Neural progenitor cell (in vitro differentiated cells): ENCODE measurements around the gene BCAS3. TPM values are rescaled to one million over a fixed set of nuclear protein-coding genes. Genes with fewer than 3 reads are reported as not detected.

Experiments used
- DNase-seq: peaks from one replicate; pipeline ENCODE4 v3.0.0-alpha.2; 2016; ENCODE audit warnings: low spot score
- H2AFZ ChIP-seq: fragments of 200-600 bp; sonication (generic); replicated peaks from 2 replicates; pipeline ENCODE4 v1.6.1; 2016; ENCODE audit warnings: antibody characterized with exemption
- H3F3A ChIP-seq: fragments of 200-600 bp; sonication (generic); 2 replicates; pipeline ENCODE4 v1.6.1; 2016; ENCODE audit warnings: antibody characterized with exemption, low read depth
- H3K27ac ChIP-seq: fragments of 200-600 bp; sonication (generic); 2 replicates; pipeline ENCODE4 v1.5.1; 2016; ENCODE audit warnings: mild to moderate bottlenecking
- H3K27me3 ChIP-seq: fragments of 200-600 bp; sonication (generic); 2 replicates; pipeline ENCODE4 v1.6.1; 2016; ENCODE audit warnings: mild to moderate bottlenecking, moderate library complexity
- H3K36me3 ChIP-seq: fragments of 200-600 bp; sonication (generic); 2 replicates; pipeline ENCODE4 v1.5.1; 2016
- H3K4me1 ChIP-seq: fragments of 200-600 bp; sonication (generic); 2 replicates; pipeline ENCODE4 v1.6.1; 2016; ENCODE audit warnings: mixed run types
- H3K4me2 ChIP-seq: fragments of 200-600 bp; sonication (generic); 2 replicates; pipeline ENCODE4 v1.6.1; 2016
- H3K4me3 ChIP-seq: fragments of 200-600 bp; sonication (generic); 2 replicates; pipeline ENCODE4 v1.5.1; 2016
- H3K79me2 ChIP-seq: fragments of 200-600 bp; sonication (generic); 2 replicates; pipeline ENCODE4 v1.6.1; 2016; ENCODE audit warnings: low read depth
- H3K9ac ChIP-seq: fragments of 200-600 bp; sonication (generic); 2 replicates; pipeline ENCODE4 v1.6.1; 2016
- H3K9me3 ChIP-seq: fragments of 200-600 bp; sonication (generic); 2 replicates; pipeline ENCODE4 v1.5.1; 2016; ENCODE audit warnings: low read depth
- H4K20me1 ChIP-seq: fragments of 200-600 bp; sonication (generic); 2 replicates; pipeline ENCODE4 v1.6.1; 2016; ENCODE audit warnings: low read depth
- H3K27ac Mint-ChIP-seq: 3 replicates; pipeline ENCODE4 v1.8.0; 2021; ENCODE audit warnings: mixed read lengths
- H3K27me3 Mint-ChIP-seq: 2 replicates; pipeline ENCODE4 v1.8.0; 2022; ENCODE audit warnings: low read depth, mild to moderate bottlenecking, inconsistent platforms, moderate library complexity, mixed read lengths; ENCODE audit not compliant: insufficient read depth
- H3K36me3 Mint-ChIP-seq: 3 replicates; pipeline ENCODE4 v1.8.0; 2021; ENCODE audit warnings: mixed read lengths
- H3K4me1 Mint-ChIP-seq: 3 replicates; pipeline ENCODE4 v1.8.0; 2021; ENCODE audit warnings: mixed read lengths
- H3K4me3 Mint-ChIP-seq: 3 replicates; pipeline ENCODE4 v1.8.0; 2021; ENCODE audit warnings: mild to moderate bottlenecking, moderate library complexity, mixed read lengths
- H3K9me3 Mint-ChIP-seq: 3 replicates; pipeline ENCODE4 v1.8.0; 2020; ENCODE audit warnings: mixed read lengths
- EZH2 ChIP-seq: fragments of 200-600 bp; sonication (generic); IDR thresholded peaks from 2 replicates; pipeline ENCODE4 v1.6.1; 2017; ENCODE audit warnings: antibody characterized with exemption, mild to moderate bottlenecking, moderate library complexity
- EZH2phosphoT487 ChIP-seq: fragments of 200-600 bp; sonication (generic); IDR thresholded peaks from 2 replicates; pipeline ENCODE4 v1.6.1; 2017; ENCODE audit warnings: antibody characterized with exemption
- total RNA-seq: library from RNA; depleted of rRNA; stranded (reverse); fragments of >200 nt; gene quantifications from 2 replicates; pipeline ENCODE4 v1.2.3, GENCODE V29; 2015; ENCODE audit warnings: low replicate concordance
- TF ChIP-seq, protein P1 (sequence below): fragments of 200-600 bp; sonication (generic); IDR thresholded peaks from 2 replicates; pipeline ENCODE4 v1.5.1; 2017; ENCODE audit warnings: antibody characterized with exemption, mild to moderate bottlenecking

The BCAS3 gene
- total RNA-seq, 1 donor from 2014 or later, result 60.9 TPM

DNA sequence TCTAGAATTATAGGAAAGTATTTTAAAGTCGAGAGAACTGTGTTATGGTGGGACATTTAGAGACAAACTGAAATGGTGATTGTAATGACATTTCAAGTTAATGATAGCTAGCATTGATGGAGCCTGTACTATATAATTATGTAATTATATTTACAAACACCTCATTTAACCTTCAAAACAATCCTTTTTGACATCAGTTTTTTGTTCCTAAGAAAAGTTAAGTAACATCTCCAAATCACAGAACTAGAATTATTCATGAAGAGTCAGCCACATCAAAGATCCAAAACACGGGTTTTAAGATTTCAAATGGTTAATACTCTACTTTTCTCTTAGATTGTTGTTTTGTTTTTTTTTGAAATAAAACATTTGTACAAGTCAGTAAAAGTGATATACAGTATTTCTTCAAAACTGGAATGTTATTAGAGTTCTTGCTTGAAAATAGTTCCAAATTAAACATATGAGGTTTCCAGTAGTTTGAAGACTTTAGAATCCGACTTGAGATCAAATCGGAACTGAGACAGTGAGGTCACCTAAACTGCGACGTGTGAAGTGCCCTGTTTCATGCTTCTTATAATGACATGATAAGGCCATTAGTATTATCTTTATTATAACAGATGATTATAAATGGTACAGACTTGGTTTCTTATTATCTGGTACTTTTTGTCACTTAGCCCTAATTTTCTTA lies 457.0 kb downstream of the BCAS3 start:
- Histone ChIP-seq H3K4me1 (no peaks in the 10 kb centered on the region), H2AFZ (no peak overlapping the region), H4K20me1 (no peaks in the 10 kb centered on the region), H3K27me3 (no peaks in the 10 kb centered on the region), H3K9ac (no peak overlapping the region), H3F3A (no peaks in the 10 kb centered on the region), H3K4me3 (no peak overlapping the region), H3K27ac (no peak overlapping the region), H3K4me2 (no peak overlapping the region), H3K79me2 (no peaks in the 10 kb centered on the region), H3K9me3 (no peaks in the 10 kb centered on the region), H3K36me3 (no peaks in the 10 kb centered on the region)
- Mint-ChIP-seq H3K4me3 (no peak overlapping the region), H3K36me3 (no peaks in the 10 kb centered on the region), H3K27ac (no peak overlapping the region), H3K4me1 (no peaks in the 10 kb centered on the region), H3K9me3 (no peaks in the 10 kb centered on the region), H3K27me3 (no peaks in the 10 kb centered on the region)
- no peak for TF ChIP-seq EZH2
- TF ChIP-seq, protein P1, sequence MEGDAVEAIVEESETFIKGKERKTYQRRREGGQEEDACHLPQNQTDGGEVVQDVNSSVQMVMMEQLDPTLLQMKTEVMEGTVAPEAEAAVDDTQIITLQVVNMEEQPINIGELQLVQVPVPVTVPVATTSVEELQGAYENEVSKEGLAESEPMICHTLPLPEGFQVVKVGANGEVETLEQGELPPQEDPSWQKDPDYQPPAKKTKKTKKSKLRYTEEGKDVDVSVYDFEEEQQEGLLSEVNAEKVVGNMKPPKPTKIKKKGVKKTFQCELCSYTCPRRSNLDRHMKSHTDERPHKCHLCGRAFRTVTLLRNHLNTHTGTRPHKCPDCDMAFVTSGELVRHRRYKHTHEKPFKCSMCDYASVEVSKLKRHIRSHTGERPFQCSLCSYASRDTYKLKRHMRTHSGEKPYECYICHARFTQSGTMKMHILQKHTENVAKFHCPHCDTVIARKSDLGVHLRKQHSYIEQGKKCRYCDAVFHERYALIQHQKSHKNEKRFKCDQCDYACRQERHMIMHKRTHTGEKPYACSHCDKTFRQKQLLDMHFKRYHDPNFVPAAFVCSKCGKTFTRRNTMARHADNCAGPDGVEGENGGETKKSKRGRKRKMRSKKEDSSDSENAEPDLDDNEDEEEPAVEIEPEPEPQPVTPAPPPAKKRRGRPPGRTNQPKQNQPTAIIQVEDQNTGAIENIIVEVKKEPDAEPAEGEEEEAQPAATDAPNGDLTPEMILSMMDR, result no peak
- TF ChIP-seq EZH2phosphoT487, result no peak
- no peak for DNase-seq

DNA sequence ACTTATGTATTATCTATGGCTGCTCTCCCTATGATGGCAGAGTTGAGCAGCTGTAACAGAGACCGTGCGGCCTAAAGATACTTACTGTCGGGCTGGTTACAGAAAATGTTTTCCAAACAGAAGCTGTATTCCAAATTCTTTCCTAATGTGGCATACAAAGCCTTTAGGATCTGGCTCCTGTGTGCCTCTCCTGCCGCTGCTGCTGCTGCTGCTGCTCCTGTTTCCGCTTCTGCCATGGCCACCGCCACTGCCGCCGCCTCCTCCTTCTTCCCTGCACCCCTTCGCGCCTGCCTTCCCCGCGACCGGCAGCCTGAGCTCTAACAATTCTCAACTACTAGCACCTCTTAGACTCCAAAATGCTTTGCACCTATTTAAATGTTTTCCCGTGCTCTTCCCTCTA lies 458.1 kb downstream of the BCAS3 start:
- Histone ChIP-seq H3K27ac (no peak overlapping the region), H3K27me3 (no peaks in the 10 kb centered on the region), H4K20me1 (no peaks in the 10 kb centered on the region), H3K9ac (no peak overlapping the region), H2AFZ (no peak overlapping the region), H3K4me2 (no peak overlapping the region), H3F3A (no peaks in the 10 kb centered on the region), H3K79me2 (no peaks in the 10 kb centered on the region), H3K9me3 (no peaks in the 10 kb centered on the region), H3K4me3 (no peak overlapping the region), H3K4me1 (no peaks in the 10 kb centered on the region), H3K36me3 (no peaks in the 10 kb centered on the region)
- no peaks in the 10 kb centered on the region for H3K27me3 Mint-ChIP-seq
- H3K4me1 Mint-ChIP-seq, result no peaks in the 10 kb centered on the region
- no peaks in the 10 kb centered on the region for H3K36me3 Mint-ChIP-seq
- no peaks in the 10 kb centered on the region for H3K9me3 Mint-ChIP-seq
- no peak overlapping the region for H3K4me3 Mint-ChIP-seq
- TF ChIP-seq EZH2phosphoT487 (no peak), EZH2 (no peak)
- TF ChIP-seq, protein P1, result no peak
- no peak overlapping the region for H3K27ac Mint-ChIP-seq
- DNase-seq, result no peak

DNA sequence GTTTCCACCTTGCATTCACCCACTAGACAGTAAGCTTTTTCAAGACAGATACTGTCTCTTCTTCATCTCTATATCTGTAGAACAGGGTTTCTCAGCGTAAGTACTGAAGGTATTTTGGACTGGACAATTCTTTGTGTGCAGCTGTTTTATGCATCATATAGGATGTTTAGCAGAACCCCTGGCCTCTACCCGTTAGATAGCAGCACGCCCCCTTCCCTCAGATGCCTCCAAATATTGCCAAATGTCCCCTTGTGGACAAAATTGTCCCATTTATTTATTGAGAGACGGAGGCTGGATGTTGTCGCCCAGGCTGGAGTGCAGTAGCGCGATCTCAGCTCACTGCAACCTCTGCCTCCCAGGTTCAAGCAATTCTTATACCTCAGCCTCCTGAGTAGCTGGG lies 458.6 kb downstream of the BCAS3 start:
- Mint-ChIP-seq H3K36me3 (no peaks in the 10 kb centered on the region), H3K27me3 (no peaks in the 10 kb centered on the region), H3K27ac (no peak overlapping the region), H3K4me1 (no peaks in the 10 kb centered on the region), H3K9me3 (no peaks in the 10 kb centered on the region), H3K4me3 (no peak overlapping the region)
- TF ChIP-seq, protein P1, result no peak
- TF ChIP-seq EZH2phosphoT487 (no peak), EZH2 (no peak)
- H2AFZ ChIP-seq, result no peak overlapping the region
- H3F3A ChIP-seq, result no peaks in the 10 kb centered on the region
- no peaks in the 10 kb centered on the region for H3K9me3 ChIP-seq
- H3K9ac ChIP-seq, result no peak overlapping the region
- no peaks in the 10 kb centered on the region for H3K36me3 ChIP-seq
- H3K79me2 ChIP-seq, result no peaks in the 10 kb centered on the region
- H3K27me3 ChIP-seq, result no peaks in the 10 kb centered on the region
- H3K4me1 ChIP-seq, result no peaks in the 10 kb centered on the region
- no peaks in the 10 kb centered on the region for H4K20me1 ChIP-seq
- no peak overlapping the region for H3K4me3 ChIP-seq
- no peak for DNase-seq
- H3K4me2 ChIP-seq, result no peak overlapping the region
- no peak overlapping the region for H3K27ac ChIP-seq
